ENCODE measurements around the gene IL10RB.
"Not testable (repeated sequence)": the region's sequence is repeated elsewhere in the genome, so short reads cannot be mapped to it uniquely, and the experiment has no call there.

Gene IL10RB

DNA sequence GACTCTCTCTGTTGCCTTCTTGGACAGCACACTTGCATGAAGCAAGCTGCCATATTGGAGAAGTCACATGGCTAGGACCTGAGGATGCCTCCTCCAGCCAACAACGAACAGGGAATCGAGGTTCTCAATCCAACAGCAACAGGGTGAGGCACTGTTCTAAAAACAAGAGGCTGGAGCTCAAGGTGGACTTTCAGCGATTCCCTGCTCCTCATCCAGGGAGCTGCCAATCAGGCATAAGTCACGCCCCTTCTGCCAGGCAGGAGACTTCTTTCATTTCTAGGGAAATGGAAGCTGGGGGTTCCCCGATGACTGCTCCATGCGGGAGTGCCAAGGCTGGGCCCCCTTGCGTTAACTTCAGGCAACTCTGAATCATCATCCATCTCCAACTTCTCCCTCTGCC is 35.9 kb downstream of the IL10RB start:
- no peak for DNase-seq (ENCODE audit: low read depth)

DNA sequence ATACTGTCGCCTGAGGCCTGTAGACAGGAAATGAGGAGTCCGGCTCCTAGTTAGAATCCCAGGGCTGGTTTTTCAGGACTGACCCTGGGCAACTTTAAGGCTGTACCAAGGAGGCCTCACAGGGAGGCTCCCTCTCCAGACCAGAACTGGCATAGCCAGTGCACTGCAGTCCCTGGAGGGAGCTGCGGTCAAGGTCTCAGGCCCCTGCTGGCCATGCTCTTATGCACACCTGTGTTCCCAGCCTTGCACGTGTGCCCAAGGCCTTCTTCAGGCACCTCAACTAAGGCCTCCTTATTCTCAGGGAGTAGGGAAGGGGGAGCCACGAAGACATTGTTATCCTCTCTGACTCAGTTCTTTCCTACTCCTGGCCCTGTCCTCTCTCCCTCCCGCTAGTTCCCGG is 36.6 kb downstream of the IL10RB start:
- no peak for DNase-seq (ENCODE audit: low read depth)

DNA sequence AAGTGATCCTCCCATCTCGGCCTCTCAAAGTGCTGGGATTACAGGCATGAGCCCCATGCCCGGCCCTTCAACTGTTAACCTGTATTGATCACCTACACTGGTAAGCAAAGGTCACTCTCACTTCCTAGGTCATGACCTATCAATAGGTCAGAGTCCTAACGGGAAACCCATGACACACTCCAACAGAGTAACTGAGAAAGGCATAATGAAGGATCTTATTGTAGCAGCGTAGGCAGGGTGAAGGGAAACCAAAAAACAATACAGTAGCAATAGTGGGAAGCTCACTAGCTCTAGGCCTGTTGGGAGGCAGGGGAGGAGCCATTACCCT is 39.1 kb downstream of the IL10RB start:
- DNase-seq (ENCODE audit: low read depth): no peak

DNA sequence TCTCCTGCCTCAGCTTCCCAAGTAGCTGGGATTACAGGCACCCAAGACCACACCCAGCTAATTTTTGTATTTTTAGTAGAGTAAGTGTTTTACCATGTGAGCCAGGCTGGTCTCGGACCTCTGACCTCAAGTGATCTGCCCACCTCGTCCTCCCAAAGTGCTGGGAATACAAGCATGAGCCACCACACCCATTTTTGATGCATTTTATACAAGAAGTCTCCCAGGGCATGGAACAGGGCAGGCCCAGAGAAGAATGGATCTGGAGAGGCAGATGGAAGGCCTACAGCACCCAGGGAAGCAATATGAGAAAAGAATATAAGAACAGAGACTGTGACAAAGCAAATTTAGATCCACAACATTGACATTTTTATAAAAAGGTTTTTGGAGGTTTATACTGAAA is 39.8 kb downstream of the IL10RB start:
- no peak for DNase-seq (ENCODE audit: low read depth)

DNA sequence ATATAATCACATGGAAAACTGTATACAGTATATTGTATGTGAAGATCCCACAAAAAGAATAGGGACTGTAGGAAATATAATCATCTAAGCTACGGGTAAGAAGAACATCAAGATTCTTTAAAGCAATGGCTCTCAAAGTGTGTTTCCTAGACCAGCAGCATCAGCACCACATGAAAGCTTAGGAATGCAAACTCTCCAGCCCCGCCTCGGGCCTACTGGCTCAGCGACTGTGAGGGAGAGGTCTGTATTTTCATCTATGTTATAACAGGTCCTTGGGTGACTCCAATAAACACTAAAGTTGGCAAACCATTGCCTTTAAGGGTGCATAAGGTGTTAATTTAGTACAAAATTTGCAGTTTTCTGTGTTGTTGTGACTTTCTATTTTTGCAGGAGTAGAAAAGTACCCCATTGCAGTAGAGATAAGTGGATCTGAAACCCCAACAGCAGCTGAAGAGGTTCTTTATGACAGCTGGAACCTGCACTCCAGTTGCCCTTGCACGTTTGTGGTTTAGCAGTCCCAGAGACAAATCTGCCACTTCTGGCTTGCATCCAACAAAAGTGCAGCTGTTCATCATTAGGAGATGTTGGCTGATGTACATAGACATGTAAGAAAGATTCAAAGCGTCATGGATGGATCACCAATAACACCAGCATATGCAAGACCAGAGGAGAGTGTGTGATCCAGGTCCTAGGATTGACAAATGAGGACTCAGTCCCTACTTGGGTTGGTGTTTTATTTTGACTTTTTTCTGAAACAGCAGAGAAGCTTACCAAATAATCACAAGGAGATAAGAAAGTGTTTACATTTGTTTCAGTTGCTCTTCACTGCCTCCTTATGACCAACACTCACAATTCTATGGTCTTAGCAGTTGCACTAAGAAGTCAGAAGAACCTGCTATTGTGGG is 42.7 kb downstream of the IL10RB start:
- DNase-seq (ENCODE audit: low read depth): no peak

DNA sequence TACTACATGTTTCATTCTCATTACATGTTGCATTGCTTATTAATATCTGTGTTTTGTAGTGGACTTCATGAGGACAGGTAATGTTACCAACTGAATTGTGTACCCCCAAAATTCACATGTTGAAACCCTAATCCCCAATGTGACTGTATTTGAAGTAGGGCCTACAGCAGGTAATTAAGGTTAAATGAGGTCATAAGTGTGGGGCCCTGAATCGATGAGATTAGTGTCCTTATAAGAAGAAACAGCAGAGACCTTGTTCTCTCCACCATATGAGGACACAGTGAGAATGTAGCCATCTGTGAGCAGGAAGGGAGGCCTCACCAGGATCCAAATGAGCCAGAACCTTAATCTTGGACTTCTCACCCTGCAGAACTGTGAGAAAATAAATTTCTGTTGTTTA is 43.6 kb downstream of the IL10RB start:
- no peak for DNase-seq (ENCODE audit: low read depth)

DNA sequence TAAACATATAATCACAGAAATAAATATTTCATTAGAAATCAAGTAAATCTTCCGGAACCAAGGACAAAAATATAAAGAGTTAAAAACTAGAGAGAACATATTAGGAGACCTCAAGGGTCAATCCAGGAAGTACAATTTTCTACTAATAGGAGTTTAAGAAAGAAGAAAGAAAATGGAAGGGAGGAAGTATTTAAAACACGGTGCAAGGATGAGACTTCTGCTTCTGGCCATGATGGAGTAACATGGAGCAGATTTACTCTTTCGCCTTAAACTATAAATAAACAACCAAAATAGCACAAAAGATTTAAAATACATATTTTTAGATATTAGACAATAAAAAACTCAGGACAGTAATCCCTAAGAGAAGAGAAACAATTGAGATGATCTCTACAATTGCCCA is 46.0 kb downstream of the IL10RB start:
- no peak for DNase-seq (ENCODE audit: low read depth)

DNA sequence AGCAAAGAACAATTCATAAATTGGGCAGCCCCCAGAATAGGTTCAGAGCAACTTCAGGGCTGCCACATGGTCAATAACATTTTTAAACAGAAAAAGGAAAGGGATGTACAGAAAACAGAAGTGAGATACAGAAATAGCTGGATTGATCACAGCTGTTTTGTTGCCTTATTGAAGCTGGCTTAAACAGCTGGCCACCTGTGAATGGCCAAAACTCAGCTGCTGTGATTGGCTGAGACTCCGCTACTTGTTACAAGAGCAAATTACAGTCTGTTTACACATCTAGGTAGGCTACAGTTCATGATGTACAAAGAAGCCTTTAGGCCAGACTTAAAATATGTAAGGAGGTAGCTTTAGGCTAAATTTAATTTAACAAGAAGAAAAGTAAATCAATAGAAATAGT is 47.0 kb downstream of the IL10RB start:
- no peak for DNase-seq (ENCODE audit: low read depth)

DNA sequence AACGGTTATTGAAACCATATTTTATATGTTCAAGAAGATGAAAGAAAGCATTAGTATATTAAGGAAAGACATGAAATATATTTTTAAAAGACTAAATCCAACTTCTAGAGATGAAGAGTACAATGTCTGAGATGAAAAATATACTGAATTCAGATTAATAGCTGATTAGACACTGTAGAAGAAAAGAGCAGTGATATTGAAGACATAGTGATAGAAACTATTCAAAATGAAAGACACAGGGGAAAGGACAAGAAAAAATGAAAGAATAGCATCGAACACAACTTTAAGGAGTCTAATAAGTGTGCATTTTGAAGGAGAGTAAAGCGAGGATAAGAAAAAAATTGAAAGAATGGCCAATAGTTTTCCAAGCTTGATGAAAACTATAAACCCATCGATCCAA is 47.4 kb downstream of the IL10RB start:
- no peak for DNase-seq (ENCODE audit: low read depth)

DNA sequence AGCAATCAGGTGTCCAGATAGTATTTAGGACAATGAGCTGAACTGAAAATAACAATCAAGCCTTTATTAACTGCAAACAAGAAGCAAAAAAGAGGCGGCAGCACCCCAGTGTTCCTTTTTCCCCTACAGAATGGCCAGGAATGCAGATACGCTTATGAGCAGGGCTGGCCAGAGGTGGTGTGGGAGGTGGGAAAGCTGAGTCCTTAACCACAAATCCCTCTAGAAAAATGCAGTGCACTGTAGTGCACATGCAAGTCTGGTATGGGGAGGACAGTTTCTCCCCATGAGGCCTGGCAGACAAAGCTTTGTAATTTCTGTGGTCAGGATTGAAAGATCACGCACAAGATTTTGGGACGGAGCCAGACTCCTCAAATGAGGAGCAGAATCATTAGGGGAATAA is 47.9 kb downstream of the IL10RB start:
- DNase-seq (ENCODE audit: low read depth): no peak

DNA sequence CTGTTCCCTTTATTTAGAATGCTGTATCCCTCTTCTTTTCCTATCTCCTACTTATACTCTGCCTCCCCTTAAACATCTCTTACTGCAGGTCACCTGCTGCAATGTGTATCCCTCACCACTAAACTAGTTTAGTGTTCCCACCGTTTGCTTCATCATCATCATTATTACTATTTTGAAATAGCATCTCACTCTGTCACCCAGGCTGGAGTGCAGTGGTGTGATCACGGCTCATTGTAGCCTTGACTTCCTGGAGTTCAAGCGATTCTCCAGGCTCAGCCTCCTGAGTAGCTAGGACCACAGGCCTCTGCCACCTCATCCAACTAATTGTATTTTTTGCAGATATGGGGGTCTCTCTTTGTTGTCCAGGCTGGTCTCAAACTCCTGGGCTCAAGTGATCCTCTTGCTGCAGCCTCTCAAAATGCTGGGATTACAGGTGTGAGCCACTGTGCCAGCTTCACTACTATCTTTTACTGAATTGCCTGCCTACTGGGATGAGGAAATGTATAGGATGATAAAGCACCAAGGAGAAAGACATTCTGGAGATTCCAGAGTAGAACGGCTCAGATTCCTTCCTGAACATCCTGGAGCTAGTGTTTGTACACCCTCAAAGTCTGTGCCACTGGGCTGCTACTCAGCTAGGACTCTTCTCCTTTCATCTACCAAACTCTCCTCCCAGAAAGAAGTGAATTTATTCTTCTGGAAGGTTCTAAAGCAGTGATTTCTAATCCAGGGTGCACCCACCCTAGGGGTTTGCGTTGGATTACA is 50.0 kb downstream of the IL10RB start:
- no peak for DNase-seq (ENCODE audit: low read depth)

DNA sequence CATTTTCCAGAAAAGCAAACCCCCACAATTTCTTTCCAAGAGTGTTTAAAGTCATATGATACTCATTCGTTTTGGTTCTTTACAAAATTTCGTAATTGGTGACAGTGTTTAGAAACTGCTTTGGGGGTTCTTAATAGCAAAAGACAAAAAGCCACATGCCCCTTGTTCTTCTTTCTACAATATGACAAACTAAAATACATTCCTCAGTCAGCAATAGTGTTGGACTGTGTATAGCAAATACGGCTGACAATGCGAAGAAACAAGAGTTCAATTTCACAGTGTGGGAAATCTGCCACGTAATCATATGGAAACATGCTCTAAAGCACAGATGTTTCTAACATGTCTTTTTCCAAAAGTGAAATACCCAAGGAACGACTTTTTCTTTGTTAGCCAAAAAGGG is 51.0 kb downstream of the IL10RB start:
- DNase-seq (ENCODE audit: low read depth): no peak

DNA sequence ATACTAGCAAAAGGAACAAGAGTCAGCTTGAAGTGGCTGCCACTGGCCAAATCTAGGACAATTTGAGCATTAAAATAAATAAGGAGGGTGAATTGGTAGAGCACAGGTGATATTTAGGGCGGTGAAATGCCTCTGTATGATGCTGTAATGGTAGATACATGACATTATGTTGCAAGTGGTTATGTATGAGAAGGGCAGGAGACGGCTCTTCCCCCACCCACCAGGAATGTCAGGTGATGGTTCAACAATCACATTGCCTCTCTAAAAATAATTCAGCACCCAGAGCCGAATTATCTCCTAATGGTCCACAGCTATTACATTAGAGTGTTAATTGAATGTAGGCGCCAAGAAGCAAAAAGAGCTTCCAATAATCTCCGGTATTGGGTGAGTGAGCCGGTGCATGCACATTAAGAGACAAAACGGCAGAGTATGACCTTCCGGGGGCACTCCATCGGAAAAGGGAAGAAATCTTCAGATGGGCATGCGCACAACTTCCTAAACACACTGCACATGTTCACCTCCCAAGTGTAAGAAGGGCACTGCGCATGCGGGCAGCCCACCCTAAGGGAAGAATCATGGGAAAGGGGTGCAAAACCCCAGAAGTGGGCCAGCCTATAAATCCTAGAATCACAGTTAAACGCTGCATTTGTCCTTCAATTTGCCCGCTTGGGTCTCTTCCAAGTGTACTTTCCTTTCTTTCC is 51.8 kb downstream of the IL10RB start:
- DNase-seq (ENCODE audit: low read depth): no peak

DNA sequence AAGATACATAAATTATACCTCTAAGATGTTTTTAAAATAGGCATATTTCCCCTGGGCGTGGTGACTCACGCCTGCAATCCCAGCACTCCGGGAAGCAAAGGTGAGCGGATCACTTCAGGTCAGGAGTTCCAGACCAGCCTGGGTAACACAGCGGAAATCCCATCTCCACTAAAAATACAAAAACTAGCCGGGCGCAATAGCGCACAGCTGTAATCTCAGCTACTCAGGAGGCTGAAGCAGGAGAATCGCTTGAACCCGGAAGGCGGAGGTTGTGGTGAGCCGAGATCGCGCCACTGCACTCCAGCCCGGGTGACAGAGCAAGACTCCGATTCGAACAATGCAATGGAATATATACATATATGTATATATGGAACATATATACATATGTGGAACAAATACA is 54.8 kb downstream of the IL10RB start:
- not testable (repeated sequence) for DNase-seq (ENCODE audit: low read depth)

DNA sequence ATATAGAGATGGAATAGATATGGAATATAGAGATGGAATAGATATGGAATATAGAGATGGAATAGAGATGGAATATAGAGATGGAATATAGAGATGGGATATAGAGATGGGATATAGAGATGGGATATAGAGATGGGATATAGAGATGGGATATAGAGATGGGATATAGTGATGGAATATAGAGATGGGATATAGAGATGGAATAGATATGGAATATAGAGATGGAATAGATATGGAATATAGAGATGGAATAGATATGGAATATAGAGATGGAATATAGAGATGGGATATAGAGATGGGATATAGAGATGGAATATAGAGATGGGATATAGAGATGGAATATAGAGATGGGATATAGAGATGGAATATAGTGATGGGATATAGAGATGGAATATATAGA is 57.4 kb downstream of the IL10RB start:
- DNase-seq (ENCODE audit: low read depth): not testable (repeated sequence)

DNA sequence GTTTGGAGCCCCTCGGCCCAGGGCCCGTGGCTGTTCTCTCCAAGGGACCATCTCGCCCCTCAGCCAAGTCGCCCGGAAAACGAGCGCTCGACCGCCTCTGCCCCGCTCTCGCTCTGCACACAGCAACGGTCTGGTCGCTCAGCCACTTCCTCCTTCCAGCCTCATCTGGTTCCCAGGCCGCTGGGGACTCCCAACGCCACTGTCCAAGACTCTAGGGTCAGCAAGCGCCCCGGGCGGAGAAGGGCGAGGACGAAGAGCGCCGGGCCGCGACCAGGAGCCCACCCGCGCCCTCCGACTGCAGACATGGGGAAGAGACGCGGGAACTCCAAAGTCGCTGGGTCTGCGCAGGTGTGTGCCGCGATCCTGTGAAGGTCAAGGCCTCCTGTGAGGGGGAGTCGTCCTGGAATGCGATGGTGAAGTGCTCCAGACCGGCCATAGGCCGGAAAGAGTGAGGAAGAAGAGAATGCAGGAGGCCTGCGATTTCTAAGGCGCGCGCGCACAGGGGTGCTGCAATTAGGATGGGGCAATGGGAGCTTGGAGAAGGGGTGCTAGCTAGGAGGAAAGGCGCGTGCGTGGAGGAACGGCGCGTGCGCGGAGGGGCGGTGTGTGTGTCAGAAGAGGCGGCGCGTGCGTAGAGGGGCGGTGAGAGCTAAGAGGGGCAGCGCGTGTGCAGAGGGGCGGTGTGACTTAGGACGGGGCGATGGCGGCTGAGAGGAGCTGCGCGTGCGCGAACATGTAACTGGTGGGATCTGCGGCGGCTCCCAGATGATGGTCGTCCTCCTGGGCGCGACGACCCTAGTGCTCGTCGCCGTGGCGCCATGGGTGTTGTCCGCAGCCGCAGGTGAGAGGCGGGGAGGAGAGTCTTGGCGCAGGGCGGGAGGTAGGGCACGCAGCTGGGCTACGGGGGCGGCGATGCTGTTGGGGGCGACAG is 58.4 kb downstream of the IL10RB start, which contains the start of gene IFNAR1:
Gene IFNAR1, plus strand, starts transcription at position 680 of the 931 bp plus-strand sequence. Its CDS starts 86 bp downstream, at position 766.
- peak; percentile 99 for DNase-seq (ENCODE audit: low read depth)

DNA sequence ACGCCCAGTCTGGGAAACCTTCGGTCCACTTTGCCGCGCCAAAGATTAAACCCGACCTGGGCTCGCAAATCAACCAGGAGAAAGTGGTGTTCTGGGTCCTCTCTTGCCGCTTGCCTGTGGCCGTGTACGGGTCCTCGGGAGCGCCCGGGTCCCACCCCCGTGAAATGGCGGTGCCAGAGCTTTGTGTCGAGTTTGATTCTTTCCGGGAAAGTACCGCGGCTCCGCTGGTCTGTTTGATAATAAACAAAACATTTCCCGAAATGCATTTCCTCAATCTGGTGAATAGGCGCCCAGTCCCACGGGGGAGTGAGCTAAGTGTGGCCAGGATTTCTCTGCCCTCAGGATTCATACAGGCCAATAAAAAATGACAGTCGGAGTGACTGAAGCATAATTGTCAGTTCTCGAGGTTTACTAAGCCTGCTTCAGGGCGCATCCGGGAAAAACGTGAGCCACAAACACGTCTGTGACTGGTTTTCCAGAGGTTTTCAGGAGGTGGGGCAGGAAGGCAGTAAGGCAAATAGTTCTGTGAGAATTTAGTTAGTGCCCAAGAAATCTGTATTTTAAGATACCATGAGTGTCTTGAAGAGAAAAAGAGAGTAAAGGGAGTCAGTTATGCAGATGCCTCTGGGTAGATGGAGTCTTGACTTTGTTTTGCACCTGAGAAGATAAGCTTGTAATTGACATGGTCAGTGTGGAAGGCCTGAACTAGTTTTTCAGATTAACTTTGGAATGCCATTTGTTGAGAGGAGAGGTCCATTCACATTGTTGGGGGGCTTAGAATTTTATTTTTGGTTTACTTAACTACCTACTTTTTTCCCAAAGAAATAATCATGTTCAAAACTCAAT is 59.3 kb downstream of the IL10RB start:
- peak; percentile 39 for DNase-seq (ENCODE audit: low read depth)

DNA sequence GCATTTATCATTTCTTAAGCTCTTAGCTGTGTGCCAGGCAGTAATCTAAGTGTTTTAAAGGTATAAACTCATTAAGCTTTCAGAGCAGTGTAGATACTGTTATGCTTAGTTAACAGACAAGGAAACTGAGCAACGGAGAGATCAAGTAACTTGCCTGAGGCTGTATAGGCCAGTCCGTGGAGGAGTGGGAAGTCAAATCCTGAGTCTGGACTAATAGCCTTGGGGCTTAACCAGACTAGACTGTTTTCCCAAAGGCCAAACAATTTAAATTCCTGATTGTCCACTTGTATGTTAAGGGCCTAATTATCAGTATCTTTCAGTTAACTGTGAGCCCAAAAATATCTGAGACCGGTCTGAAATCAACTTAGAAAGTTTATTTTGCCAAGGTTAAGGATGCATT is 61.2 kb downstream of the IL10RB start:
- DNase-seq (ENCODE audit: low read depth): no peak

DNA sequence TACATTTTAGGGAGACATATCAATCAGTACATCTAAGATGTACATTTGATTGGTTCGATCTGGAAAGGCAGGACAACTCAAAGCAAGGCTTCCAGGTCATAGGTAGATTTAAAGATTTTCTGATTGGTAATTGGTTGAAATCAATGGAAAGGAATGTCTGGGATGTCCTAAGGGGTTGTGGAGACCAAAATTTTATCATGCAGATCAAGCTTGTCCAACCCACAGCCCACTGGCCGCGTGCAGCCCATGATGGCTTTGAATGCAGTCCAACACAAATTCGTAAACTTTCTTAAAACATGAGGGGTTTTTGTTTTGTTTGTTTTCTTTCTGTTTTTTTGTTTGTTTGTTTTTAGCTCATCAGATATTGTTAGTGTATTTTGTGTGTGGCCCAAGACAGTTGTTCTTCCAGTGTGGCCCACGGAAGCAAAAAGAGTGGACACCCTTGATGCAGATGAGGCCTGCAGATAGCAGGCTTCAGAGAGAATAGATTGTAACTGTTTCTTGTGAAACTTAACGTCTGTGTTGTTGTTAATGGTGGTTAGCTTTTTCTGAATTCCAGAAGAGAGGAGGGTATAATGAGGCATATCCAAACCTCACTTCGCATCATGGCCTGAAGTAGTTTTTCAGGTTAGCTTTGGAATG is 61.7 kb downstream of the IL10RB start:
- no peak for DNase-seq (ENCODE audit: low read depth)

DNA sequence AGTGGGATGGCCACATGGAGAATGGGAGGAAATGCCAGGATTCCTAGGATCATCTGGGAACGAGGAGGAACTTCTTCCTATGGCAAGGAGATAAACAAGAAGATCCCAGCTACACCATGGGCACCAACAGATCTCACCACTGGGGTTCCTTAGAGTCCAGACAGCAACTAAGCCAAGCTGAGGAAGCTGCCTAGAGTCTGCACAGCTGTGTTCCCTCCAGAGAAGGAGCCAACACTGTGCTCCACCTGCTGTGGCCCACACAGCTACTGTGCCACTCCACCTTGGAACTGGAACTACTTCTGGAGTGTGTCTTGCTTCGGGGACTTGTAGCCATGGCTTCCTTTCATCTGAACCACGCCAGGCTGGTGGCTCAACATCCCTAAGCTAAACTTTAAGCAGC is 64.6 kb downstream of the IL10RB start:
- no peak for DNase-seq (ENCODE audit: low read depth)
